Stomach (tissue), 9 donors: ENCODE measurements around the gene SCGB1D1. TPM values are rescaled to one million over a fixed set of nuclear protein-coding genes. Genes with fewer than 3 reads are reported as not detected.

Source experiments
- DNase-seq, 2 donors: peaks; one replicate each; pipeline versions ENCODE4 v3.0.0 to v3.0.0-alpha.2; 2013 to 2019
- H3K27ac ChIP-seq, 5 donors: fragments of 200-600 bp in 4 of 5; sonication (generic) in 4 of 5; one replicate each; pipeline ENCODE4 v1.5.1; 2013 to 2019; ENCODE audit warnings: mild to moderate bottlenecking in 1 of 5, moderate library complexity in 1 of 5
- H3K27me3 ChIP-seq, 3 donors: fragments of 200-600 bp; sonication (generic); one replicate each; pipeline ENCODE4 v1.5.1; 2017 to 2019; ENCODE audit warnings: mixed run types in 1 of 3
- H3K36me3 ChIP-seq, 4 donors: fragments of 200-600 bp; sonication (generic); 1 replicate in 3 of 4; 2 replicates in 1 of 4; pipeline ENCODE4 v1.5.1; 2016 to 2019
- H3K4me1 ChIP-seq, 4 donors: fragments of 200-600 bp; sonication (generic); one replicate each; pipeline ENCODE4 v1.5.1; 2016 to 2019
- H3K4me3 ChIP-seq, 4 donors: fragments of 200-600 bp; sonication (generic) in 3 of 4; one replicate each; pipeline ENCODE4 v1.5.1; 2016 to 2019; ENCODE audit warnings: mild to moderate bottlenecking in 1 of 4
- H3K9me3 ChIP-seq, 4 donors: fragments of 200-600 bp; sonication (generic); one replicate each; pipeline ENCODE4 v1.5.1; 2016 to 2019
- CTCF ChIP-seq, 7 experiments: fragments of 450-650 bp in 4 of 7; fragments of 200-600 bp in 3 of 7; sonication (generic) in 3 of 7; IDR thresholded peaks; one replicate each; pipeline ENCODE4 v1.5.1; 2016 to 2019; ENCODE audit warnings: antibody characterized with exemption in 7 of 7, control low read depth in 2 of 7, mild to moderate bottlenecking in 1 of 7
- EP300 ChIP-seq: sonication (generic); formaldehyde crosslinking; IDR thresholded peaks from one replicate; pipeline ENCODE4 v1.6.1; 2017; ENCODE audit warnings: antibody characterized with exemption
- POLR2A ChIP-seq, 4 donors: fragments of 450-650 bp; IDR thresholded peaks; one replicate each; pipeline ENCODE4 v1.6.1; 2016; ENCODE audit warnings: antibody characterized with exemption in 4 of 4, control low read depth in 2 of 4, mild to moderate bottlenecking in 1 of 4, moderate library complexity in 1 of 4
- POLR2AphosphoS5 ChIP-seq, 3 donors: sonication (generic); formaldehyde crosslinking; IDR thresholded peaks; one replicate each; pipeline ENCODE4 v1.6.1; 2016; ENCODE audit warnings: antibody characterized with exemption in 3 of 3
- WGBS, 5 donors: extraction: QIAGEN DNeasy Blood & Tissue Kit in 3 of 5; methylation state at CpG; one replicate each; pipeline versions ENCODE4 v1.1.5 to v1.1.7; 2013 to 2018; 5-methylcytosine and 5-hydroxymethylcytosine counted together
- intact Hi-C: fragments of 100-400 bp; cut with DNase I; formaldehyde crosslinking; loops from one replicate; pipeline ENCODE4 v1.15.1; 2023; ENCODE audit warnings: low total_unique reads
- polyA plus RNA-seq, 3 donors: library from polyadenylated mRNA; stranded (reverse); fragments of 200-250 nt; gene quantifications; one replicate each; pipeline ENCODE4 v1.2.3, GENCODE V29; 2013
- total RNA-seq, 5 donors: library from RNA; depleted of rRNA; stranded (reverse); fragments of >200 nt; gene quantifications; one replicate each; pipeline versions ENCODE4 v1.1.0 to v1.2.3, GENCODE V29; 2014 to 2016
- donor health status: healthy with polysubstance abuse.
- donor health status: Bipolar disorder and iron deficiency.
- donor health status: healthy.

The SCGB1D1 gene
- total and polyA plus RNA-seq, 8 donors: not detected

GRCh38 chr11:62241095-62241494 lies 51.1 kb downstream of the SCGB1D1 start:
- TF ChIP-seq EP300 (no peak), POLR2AphosphoS5 (IDR thresholded peaks at IDR 0.05) (no peak), POLR2A (IDR thresholded peaks at IDR 0.05) (no peak)
- intact Hi-C loops: no loop called here
- Histone ChIP-seq H3K27ac (no peak overlapping the region), H3K4me1 (no peaks in the 10 kb centered on the region), H3K4me3 (no peak overlapping the region), H3K9me3 (no peaks in the 10 kb centered on the region), H3K36me3 (no peaks in the 10 kb centered on the region), H3K27me3 (peaks cover 0 to 45% (median 11%) of the 10 kb centered on the region in 3 donors)
- DNase-seq: no peak
- 76 to 97% (median 88%) methylated on average over 3 of the region's 3 CpGs for WGBS, 5 donors

GRCh38 chr11:62242021-62242420 lies 52.0 kb downstream of the SCGB1D1 start, which contains the start of gene SCGB1D2:
SCGB1D2 (plus strand) TSS chr11:62242239; CDS start chr11:62242308, 69 bp downstream.
- Histone ChIP-seq H3K36me3 (no peaks in the 10 kb centered on the region), H3K4me3 (no peak within 1 kb of the TSS), H3K9me3 (no peaks in the 10 kb centered on the region), H3K27ac (no peak within 1 kb of the TSS), H3K4me1 (no peaks in the 10 kb centered on the region), H3K27me3 (peaks cover 0 to 45% (median 11%) of the 10 kb centered on the region in 3 donors)
- TF ChIP-seq POLR2A (IDR thresholded peaks at IDR 0.05) (no peak), CTCF (IDR thresholded peaks at IDR 0.05) (no peak), EP300 (no peak), POLR2AphosphoS5 (IDR thresholded peaks at IDR 0.05) (no peak)
- intact Hi-C loops: no loop called here
- peak in 1 of 2 donors; percentile 7 for DNase-seq
- WGBS, 5 donors: 8 to 15% (median 8%) methylated on average over 1 to 3 of the region's 3 CpGs

Other genes starting within 250 kb of the SCGB1D1 start
- 10 to 100 TPM in 2 of 5 donors, 1 to 10 TPM in 2, not detected in 1; 1.2 to 27.4 (median 6.6) TPM for gene BEST1, start 239.9 kb upstream of the SCGB1D1 start, total RNA-seq
- gene BEST1, start 239.9 kb upstream of the SCGB1D1 start, polyA plus RNA-seq: 1 to 10 TPM; 3.4 to 3.8 (median 3.7) TPM
- gene FTH1, start 222.6 kb upstream of the SCGB1D1 start, total RNA-seq: 1,000 to 10,000 TPM in 4 of 5 donors, 100 to 1,000 TPM in 1; 703 to 2,177 (median 1,757) TPM
- 1,000 to 10,000 TPM; 4,996 to 8,523 (median 5,775) TPM for gene FTH1, start 222.6 kb upstream of the SCGB1D1 start, polyA plus RNA-seq
- gene INCENP, start 66.2 kb upstream of the SCGB1D1 start, total RNA-seq: 10 to 100 TPM in 3 of 5 donors, 1 to 10 TPM in 2; 4.1 to 32.1 (median 14.3) TPM
- gene INCENP, start 66.2 kb upstream of the SCGB1D1 start, polyA plus RNA-seq: 1 to 10 TPM; 2.6 to 5.6 (median 4.5) TPM
- 10 to 100 TPM in 1 of 5 donors, 1 to 10 TPM in 1, not detected in 3; 1.3 to 34.8 TPM for gene SCGB2A1, start 18.5 kb downstream of the SCGB1D1 start, total RNA-seq
- 10 to 100 TPM in 2 of 3 donors, 1 to 10 TPM in 1; 4.4 to 17.1 (median 12.4) TPM for gene SCGB2A1, start 18.5 kb downstream of the SCGB1D1 start, polyA plus RNA-seq
- not detected for gene SCGB1D2, start 52.0 kb downstream of the SCGB1D1 start, total RNA-seq
- not detected for gene SCGB1D2, start 52.0 kb downstream of the SCGB1D1 start, polyA plus RNA-seq
- not detected for gene SCGB2A2, start 79.9 kb downstream of the SCGB1D1 start, total RNA-seq
- under 1 TPM in 1 of 3 donors, not detected in 2; 0.35 TPM for gene SCGB2A2, start 79.9 kb downstream of the SCGB1D1 start, polyA plus RNA-seq
- gene SCGB1D4, start 108.9 kb downstream of the SCGB1D1 start, total RNA-seq: not detected
- gene SCGB1D4, start 108.9 kb downstream of the SCGB1D1 start, polyA plus RNA-seq: not detected
- 10 to 100 TPM in 4 of 5 donors, 1 to 10 TPM in 1; 2.9 to 82.0 (median 57.6) TPM for gene ASRGL1, start 147.2 kb downstream of the SCGB1D1 start, total RNA-seq
- gene ASRGL1, start 147.2 kb downstream of the SCGB1D1 start, polyA plus RNA-seq: 10 to 100 TPM; 11.0 to 32.7 (median 16.3) TPM
- 10 to 100 TPM in 1 of 5 donors, 1 to 10 TPM in 1, not detected in 3; 2.6 to 11.2 TPM for gene SCGB1A1, start 228.8 kb downstream of the SCGB1D1 start, total RNA-seq
- gene SCGB1A1, start 228.8 kb downstream of the SCGB1D1 start, polyA plus RNA-seq: 10 to 100 TPM in 1 of 3 donors, not detected in 2; 53.9 TPM